Measurements from ENCODE around the gene OPN1SW. TPM values are rescaled to one million over a fixed set of nuclear protein-coding genes. Genes with fewer than 3 reads are reported as not detected.

Gene OPN1SW
- total RNA-seq, 1 donor from 2014 or later = not detected

- H3K9me3 ChIP-seq = no peaks in the 10 kb centered on the region
- H3K27ac ChIP-seq = no peak overlapping the region
- H3K4me3 ChIP-seq = no peak overlapping the region
- intact Hi-C loops (cut with DNase I) = no loop called here
- TF ChIP-seq, protein P1, sequence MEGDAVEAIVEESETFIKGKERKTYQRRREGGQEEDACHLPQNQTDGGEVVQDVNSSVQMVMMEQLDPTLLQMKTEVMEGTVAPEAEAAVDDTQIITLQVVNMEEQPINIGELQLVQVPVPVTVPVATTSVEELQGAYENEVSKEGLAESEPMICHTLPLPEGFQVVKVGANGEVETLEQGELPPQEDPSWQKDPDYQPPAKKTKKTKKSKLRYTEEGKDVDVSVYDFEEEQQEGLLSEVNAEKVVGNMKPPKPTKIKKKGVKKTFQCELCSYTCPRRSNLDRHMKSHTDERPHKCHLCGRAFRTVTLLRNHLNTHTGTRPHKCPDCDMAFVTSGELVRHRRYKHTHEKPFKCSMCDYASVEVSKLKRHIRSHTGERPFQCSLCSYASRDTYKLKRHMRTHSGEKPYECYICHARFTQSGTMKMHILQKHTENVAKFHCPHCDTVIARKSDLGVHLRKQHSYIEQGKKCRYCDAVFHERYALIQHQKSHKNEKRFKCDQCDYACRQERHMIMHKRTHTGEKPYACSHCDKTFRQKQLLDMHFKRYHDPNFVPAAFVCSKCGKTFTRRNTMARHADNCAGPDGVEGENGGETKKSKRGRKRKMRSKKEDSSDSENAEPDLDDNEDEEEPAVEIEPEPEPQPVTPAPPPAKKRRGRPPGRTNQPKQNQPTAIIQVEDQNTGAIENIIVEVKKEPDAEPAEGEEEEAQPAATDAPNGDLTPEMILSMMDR (IDR thresholded peaks at IDR 0.05) = no peak
- ATAC-seq (no peak), DNase-seq (no peak)
- H3K27me3 ChIP-seq = no peaks in the 10 kb centered on the region
- H3K36me3 ChIP-seq = no peaks in the 10 kb centered on the region
- no peaks in the 10 kb centered on the region for H3K4me1 ChIP-seq
Observed at GRCh38 chr7:128778946-128779345, 3.4 kb upstream of the OPN1SW start.

DNA sequence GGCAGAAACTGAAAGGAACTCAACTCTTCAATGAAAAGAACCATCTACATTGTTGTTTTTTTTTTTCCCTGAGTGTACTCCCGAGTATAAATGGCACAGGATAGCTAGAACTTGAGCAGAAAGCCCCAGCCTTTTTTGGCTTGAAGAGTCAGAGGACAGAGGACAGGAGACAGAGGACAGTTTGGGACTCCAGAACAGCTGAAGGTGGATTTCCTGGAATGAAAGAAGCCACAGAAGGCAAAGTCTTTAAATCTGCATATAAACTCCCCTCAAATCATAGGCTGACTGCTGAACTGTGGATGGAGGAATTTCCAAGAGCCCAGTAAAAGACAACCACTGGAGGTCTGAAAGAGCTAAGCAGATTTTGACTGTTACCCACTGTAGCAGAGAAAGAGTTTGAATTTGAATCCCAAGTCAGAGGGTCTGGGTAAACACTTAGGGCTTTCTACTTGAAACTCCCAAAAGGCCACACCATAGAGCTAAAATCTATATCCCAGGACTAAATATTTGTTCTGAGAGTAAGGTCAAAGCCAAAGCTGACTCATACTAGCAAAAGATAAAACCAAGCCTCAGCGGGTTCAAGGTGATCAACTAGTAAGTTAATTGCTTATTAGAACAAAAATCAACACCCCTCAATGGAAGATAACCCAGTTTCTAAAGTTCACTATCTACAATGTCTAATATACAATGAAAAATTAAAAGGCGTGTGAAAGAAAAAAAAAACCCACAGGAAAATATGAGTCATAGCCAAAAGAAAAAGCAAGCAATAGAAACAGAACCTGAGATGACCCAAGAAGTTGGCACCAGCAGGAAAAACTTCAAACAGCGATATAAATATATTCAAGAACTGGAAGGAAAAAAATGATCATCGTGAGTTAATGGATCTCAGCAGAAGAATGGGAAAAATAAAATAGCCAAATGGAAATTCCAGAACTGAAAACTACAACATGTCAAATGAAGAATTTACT, 1.8 kb upstream of the OPN1SW start:
- ATAC-seq (no peak), DNase-seq (no peak)
- intact Hi-C loops (cut with DNase I) = no loop called here
- no peaks in the 10 kb centered on the region for H3K4me1 ChIP-seq
- H3K27me3 ChIP-seq = no peaks in the 10 kb centered on the region
- TF ChIP-seq, protein P1 (IDR thresholded peaks at IDR 0.05) = no peak
- H3K9me3 ChIP-seq = no peaks in the 10 kb centered on the region
- H3K27ac ChIP-seq = no peak overlapping the region
- H3K36me3 ChIP-seq = peaks cover 14% of the 10 kb centered on the region
- H3K4me3 ChIP-seq = no peak overlapping the region

DNA sequence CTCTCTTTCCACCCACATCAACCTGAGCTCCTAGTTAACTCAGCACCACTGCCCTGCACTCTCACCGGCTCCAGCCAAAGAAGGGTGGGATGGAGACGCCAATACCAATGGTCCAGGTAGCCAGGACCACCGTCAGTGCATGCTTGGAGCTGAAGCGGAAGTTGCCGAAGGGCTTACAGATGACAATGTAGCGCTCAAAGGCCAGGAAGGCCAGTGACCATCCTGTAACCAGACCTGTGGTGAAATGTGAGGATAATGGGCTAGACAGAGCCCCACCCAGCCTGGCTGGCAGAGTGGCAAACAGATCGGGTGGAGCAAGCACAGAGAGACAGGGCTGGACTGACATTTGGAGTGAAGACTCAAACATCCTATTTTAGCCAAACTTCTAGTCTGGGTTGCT, 673 bp downstream of the OPN1SW start:
- DNase-seq (no peak), ATAC-seq (no peak)
- peaks cover 36% of the 10 kb centered on the region for H3K36me3 ChIP-seq
- no peaks in the 10 kb centered on the region for H3K4me1 ChIP-seq
- intact Hi-C loops (cut with DNase I) = no loop called here
- H3K27ac ChIP-seq = no peak overlapping the region
- TF ChIP-seq, protein P1 (IDR thresholded peaks at IDR 0.05) = no peak
- H3K4me3 ChIP-seq = no peak overlapping the region
- no peaks in the 10 kb centered on the region for H3K27me3 ChIP-seq
- H3K9me3 ChIP-seq = no peaks in the 10 kb centered on the region

DNA sequence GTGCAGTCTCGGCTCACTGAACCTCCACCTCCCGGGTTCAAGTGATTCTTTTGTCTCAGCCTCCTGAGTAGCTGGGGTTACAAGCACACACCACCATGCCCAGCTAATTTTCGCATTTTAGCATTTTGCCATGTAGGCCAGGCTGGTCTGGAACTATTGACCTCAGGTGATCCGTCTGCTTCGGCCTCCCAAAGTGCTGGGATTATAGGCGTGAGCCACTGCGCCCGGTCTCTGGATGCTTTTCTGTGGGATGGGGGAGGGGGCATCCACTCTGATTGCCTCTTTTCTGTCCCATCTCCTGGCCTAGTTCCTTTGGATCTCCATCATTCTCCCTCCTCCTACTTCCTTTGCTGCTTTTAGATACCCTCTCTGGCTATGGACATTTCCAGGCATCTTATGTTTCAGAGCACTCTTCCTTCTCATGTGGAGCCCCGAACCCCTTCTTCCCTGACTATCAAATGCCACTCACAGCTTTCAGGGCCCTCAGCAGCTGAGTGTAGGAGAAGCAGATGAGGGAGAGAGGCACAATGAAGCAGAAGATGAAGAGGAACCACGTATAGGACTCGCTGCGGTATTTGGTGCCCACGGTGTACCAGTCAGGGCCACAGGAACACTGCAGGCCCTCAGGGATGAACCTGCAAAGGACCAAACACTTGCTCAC, 1.4 kb downstream of the OPN1SW start:
- intact Hi-C loops (cut with DNase I) = no loop called here
- H3K27me3 ChIP-seq = no peaks in the 10 kb centered on the region
- TF ChIP-seq, protein P1 (IDR thresholded peaks at IDR 0.05) = no peak
- no peak overlapping the region for H3K27ac ChIP-seq
- no peaks in the 10 kb centered on the region for H3K9me3 ChIP-seq
- H3K4me1 ChIP-seq = no peaks in the 10 kb centered on the region
- DNase-seq (no peak), ATAC-seq (no peak)
- H3K4me3 ChIP-seq = no peak overlapping the region
- H3K36me3 ChIP-seq = peaks cover 44% of the 10 kb centered on the region

- no peak for DNase-seq
- Histone ChIP-seq H3K27ac (no peak overlapping the region), H3K9me3 (no peaks in the 10 kb centered on the region), H3K27me3 (no peaks in the 10 kb centered on the region), H3K4me3 (no peak overlapping the region), H3K4me1 (no peaks in the 10 kb centered on the region), H3K36me3 (peaks cover 48% of the 10 kb centered on the region)
- no peak for ATAC-seq
- intact Hi-C loops (cut with DNase I) = no loop called here
- TF ChIP-seq, protein P1 (IDR thresholded peaks at IDR 0.05) = no peak
Observed at GRCh38 chr7:128773604-128774003, 2.0 kb downstream of the OPN1SW start.

Data from upper lobe of right lung (tissue), 1 donor.